HG03558 (cell line): ENCODE results near the gene LY9.

Experiments used
- ATAC-seq: cut with Tn5 transposase; IDR thresholded peaks from one replicate; pipeline ENCODE4 v1.9.1; 2021; ENCODE audit warnings: moderate number of reproducible peaks; ENCODE audit not compliant: unreplicated experiment; ENCODE audit errors: extremely low read depth

The LY9 gene, protein sequence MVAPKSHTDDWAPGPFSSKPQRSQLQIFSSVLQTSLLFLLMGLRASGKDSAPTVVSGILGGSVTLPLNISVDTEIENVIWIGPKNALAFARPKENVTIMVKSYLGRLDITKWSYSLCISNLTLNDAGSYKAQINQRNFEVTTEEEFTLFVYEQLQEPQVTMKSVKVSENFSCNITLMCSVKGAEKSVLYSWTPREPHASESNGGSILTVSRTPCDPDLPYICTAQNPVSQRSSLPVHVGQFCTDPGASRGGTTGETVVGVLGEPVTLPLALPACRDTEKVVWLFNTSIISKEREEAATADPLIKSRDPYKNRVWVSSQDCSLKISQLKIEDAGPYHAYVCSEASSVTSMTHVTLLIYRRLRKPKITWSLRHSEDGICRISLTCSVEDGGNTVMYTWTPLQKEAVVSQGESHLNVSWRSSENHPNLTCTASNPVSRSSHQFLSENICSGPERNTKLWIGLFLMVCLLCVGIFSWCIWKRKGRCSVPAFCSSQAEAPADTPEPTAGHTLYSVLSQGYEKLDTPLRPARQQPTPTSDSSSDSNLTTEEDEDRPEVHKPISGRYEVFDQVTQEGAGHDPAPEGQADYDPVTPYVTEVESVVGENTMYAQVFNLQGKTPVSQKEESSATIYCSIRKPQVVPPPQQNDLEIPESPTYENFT

DNA sequence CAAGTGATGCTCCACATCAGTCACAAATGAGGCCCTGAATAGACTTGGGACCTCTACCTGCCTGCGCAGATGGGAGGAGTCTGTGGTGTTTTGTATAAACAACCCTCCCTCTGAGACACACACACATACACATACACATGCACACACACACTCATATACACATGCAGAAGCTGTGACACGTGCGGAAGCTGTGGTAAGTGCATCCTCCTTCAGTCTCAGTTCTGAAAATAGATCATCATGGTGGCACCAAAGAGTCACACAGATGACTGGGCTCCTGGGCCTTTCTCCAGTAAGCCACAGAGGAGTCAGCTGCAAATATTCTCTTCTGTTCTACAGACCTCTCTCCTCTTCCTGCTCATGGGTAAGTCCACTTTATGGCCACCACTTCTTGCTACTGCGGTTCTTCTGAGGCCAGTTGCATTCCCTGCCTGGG lies at the start of gene LY9:
LY9 (plus strand) TSS at position 224 of the 433 bp plus-strand sequence; CDS start at position 238, 14 bp downstream.
- peak; percentile 58 for ATAC-seq

GRCh38 chr1:160746836-160747500 lies 49.0 kb upstream of the LY9 start:
- no peak for ATAC-seq

DNA sequence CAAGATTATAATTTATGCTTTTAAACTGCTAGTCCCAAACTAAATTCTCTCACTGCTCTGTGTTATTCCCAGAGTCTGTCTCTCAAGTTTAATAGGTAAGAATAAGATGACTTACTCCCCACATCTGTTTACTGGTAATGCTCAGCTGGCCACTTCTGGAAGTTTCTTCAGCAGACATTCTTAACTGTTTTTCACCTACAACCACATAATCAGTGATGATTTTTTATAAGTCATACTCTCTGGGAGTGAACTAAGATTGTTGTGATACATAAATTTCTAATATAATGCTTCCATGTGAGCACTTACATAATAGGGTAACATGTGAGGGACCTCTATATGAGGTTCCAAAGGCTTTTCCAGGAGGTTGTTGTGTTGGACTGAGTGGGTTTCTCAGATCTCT lies 48.3 kb upstream of the LY9 start:
- no peak for ATAC-seq

DNA sequence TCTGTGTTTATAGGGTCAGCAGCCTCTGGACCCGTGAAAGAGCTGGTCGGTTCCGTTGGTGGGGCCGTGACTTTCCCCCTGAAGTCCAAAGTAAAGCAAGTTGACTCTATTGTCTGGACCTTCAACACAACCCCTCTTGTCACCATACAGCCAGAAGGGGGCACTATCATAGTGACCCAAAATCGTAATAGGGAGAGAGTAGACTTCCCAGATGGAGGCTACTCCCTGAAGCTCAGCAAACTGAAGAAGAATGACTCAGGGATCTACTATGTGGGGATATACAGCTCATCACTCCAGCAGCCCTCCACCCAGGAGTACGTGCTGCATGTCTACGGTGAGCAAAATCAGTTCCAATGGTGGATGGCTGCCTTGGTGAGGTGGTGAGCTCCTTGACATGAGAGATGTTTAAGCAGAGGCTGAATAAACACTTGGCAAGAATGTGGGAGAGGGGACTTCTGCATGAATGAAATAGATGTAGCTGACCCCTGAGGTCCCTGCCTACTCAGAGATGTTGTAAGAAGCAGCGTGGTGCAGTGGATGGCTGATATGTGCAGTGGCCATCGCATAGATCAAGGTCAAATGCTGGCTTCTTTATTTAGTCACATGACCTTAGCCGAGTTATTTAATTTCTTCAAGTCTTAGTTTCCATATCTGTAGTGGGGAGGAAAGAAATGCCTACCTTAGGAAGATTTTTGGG lies 47.6 kb upstream of the LY9 start:
- ATAC-seq: no peak

- ATAC-seq: no peak
These were observed 47.1 kb upstream of the LY9 start for GRCh38 chr1:160748878-160749269.

GRCh38 chr1:160750608-160751007 lies 45.4 kb upstream of the LY9 start:
- no peak for ATAC-seq

DNA sequence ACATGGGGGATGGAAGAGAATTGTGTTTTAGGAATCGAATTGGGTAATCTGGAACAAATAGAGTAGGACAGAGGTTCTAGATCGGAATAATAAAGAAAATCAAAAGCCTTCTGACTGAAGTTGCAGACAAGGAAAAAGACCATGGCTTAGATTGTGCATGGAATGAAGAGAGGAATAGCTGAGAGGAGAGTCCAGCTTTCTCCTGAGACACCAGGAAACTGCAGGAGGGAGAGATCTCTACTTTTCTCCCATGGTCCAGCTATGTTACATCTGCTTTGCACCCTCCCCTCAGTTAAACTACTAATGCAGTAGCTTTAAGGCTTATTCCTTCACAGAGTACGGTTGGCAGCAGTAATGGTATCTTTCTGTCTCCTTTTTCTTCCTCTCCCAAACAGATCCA lies 43.6 kb upstream of the LY9 start:
- ATAC-seq: no peak

- ATAC-seq: no peak
These were observed 43.0 kb upstream of the LY9 start for GRCh38 chr1:160752924-160753323.

- no peak for ATAC-seq
These were observed 42.4 kb upstream of the LY9 start for GRCh38 chr1:160753594-160753993.

GRCh38 chr1:160755461-160755860 lies 40.5 kb upstream of the LY9 start:
- no peak for ATAC-seq

DNA sequence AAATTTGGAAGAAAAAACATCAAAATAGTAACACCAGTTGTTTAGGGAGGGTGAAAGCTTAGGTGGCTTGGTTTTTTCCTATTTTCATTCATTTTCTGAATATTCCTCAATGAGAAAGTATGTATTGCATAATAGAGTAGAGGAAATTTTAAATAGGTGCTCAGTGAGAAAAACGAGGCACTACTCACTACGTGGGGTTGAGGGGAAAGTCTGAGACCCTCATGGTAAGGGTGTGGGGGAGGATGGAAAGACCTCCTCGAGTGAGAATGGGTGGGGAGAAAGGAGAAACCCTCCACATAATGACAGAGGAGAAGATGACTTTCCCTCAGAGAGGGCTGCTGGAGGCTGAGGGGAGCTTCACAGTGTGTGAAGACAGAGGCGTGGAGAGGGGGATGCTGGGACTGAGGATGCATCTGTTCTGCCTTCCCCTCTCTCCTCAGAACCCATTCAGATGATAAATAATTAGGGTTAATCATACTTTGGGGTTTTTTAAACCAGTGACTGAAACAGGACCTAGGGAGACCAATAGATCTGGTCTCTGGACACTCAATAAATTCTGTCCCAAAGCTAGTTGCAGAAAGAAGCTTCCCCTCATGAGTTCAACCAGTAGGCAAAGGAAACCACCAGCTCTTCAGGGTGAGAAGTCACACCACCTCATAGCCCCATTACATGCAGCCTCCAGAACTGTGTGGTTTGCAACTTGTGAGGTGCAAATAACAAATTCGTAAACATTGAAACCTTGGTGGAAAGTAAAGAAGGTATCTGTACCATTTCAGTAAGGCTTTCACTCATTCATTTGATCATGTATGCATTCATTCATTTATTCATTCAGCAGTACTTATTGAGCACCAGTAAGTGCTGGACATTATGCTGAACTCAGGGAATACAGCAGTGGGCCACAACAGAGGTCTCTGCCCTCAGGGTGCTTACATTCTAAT lies 39.8 kb upstream of the LY9 start:
- no peak for ATAC-seq

- no peak for ATAC-seq
These were observed 39.1 kb upstream of the LY9 start for GRCh38 chr1:160756849-160757201.

GRCh38 chr1:160758521-160758920 lies 37.5 kb upstream of the LY9 start:
- ATAC-seq: no peak

DNA sequence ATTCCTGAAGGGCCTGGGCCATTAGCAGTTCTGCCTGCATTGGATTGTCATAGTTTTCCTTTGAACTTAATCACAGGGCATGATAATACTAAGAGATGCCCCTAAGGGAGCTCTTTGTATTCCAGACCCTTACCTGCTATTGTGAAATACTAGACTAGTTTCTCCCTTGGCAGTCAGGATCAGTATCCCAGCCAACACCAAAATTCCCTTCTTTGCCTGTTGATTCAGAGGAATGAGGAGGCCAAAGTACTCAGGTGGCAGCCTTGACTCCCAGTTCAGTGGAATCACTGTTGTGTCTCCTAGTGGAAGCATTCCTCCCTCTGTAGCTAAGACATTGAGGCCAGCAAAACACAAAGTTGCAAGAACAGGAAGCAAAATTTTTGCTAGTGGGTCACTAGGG lies 36.2 kb upstream of the LY9 start:
- no peak for ATAC-seq

DNA sequence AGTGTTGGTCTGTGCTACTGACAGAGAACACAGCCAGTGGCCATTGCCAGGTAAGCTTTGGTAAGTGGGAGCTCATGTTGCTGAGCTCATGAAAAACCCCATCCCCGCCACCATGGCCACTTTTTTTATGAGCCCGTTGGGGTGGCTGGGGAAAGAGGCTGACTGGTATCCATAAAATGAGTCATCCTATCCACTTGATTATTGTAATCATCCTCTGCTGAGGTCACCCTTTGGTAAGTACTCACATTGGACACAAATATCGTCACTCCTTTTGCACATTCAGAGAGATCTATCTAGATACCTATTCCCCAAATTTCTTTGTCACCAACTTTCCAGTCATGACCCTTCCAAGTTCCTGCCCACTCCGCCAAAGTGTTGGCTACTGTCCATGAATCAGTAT lies 34.9 kb upstream of the LY9 start:
- no peak for ATAC-seq

- ATAC-seq: no peak
These were observed 34.1 kb upstream of the LY9 start for GRCh38 chr1:160761886-160762285.

DNA sequence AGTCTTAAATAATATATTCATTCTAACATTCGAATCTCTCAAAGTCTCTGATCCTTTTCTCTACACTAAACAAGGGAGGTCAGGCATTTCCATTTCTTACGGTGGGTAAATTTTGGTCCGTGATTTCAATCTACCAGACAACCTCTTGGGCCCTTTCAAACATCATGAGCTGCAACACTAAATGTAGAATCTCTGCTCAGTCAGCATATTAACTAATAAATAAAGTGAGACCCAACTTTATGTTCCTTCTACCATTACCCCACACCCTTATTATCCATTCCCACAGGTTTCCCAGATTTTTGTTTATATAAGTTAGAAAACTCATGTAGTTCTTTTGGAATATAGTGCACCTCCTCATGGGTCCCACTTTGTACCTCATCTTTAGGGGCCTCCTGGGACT lies 32.0 kb upstream of the LY9 start:
- no peak for ATAC-seq

DNA sequence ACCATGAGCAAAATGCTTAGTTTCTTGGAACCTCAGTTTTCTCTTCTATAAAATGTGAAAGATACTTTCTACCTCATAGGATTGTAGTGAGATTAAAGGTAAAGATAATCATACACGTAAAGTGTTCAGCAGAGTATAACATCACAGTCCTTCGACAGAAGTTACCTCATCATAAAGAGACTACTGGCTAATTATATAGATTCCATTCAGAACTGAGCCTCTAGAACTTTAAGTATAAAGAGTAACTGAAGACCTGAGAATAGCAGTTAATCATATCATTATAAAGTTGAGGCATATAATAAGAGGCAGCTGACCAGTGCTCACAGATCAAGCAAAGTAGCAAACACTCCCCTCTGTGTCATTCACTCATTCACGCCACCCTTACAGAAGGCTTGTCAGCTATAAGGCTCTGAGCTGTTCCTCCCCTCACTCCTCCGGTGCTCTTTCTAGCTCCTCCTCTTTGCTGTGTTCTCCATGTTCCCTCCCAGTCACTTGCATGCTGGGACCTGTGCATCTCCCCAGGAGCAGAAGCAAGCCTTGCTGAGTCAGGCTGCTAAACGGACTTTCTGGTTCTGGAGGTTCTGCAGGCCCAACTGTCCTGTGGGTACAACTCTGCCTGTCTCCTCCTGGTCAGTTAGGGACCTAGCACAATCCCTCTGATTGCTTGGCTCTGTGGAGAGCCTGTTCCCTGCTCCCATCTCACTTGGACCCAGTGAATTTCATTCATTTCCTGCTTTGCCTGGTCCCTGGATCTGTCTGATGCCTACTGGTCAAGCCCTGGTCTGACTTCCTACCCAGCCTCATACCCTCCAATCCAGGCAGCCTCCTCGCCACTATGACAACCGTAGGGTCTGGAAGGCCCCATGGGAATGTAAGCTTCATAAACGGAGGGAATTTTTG lies 28.3 kb upstream of the LY9 start:
- peak; percentile 13 for ATAC-seq

DNA sequence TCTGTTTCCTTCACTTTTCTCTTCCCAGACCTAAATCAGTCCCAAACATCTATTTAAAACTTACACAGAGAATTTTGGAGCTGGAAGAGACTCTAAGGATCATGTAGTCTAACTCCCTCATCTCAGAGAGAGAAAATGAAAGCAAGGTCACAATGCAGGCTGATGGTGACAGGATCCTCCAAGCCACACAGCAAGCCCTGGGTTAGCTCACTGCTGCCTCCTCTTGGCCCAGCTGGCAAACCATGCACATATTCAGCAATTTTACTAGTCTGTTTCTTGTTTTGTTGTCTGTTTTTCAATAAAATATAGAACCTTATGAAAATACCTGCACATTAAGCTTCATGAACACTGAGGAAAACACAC lies 27.7 kb upstream of the LY9 start:
- ATAC-seq: peak; percentile 54
